ENCODE measurements around the gene RHOF.

RHOF gene

DNA sequence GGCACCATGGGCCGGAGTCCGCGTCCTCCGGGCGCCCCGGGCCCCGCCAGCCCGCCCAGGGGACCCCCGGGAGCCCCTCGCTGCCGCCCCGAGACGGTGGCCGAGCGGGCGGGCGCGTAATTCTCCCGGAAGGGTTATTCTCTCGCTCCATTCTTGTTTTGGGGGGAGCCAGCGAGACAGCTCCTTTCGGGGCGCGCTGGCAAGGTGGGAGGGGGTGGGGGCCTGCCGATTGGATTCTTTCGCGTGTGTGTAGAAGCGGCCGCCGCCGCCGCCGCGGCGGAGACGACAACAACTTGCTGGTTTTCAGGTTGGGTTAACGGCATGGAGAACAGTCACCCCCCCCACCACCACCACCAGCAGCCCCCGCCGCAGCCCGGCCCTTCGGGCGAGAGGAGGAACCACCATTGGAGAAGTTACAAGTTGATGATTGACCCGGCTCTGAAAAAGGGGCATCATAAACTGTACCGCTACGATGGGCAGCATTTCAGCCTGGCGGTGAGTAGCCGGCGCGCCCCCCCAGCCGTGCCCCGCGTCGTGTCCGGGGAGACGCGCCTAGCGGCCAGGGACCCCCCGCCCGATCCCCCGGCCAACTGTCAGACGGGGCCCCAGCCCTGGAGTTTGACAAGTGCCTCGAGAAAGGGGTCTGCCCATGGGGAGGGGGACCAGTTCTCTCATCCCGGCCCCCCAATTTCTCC lies 11.1 kb upstream of the RHOF start:
- peak; percentile 39 for DNase-seq (ENCODE audit: low spot score)

DNA sequence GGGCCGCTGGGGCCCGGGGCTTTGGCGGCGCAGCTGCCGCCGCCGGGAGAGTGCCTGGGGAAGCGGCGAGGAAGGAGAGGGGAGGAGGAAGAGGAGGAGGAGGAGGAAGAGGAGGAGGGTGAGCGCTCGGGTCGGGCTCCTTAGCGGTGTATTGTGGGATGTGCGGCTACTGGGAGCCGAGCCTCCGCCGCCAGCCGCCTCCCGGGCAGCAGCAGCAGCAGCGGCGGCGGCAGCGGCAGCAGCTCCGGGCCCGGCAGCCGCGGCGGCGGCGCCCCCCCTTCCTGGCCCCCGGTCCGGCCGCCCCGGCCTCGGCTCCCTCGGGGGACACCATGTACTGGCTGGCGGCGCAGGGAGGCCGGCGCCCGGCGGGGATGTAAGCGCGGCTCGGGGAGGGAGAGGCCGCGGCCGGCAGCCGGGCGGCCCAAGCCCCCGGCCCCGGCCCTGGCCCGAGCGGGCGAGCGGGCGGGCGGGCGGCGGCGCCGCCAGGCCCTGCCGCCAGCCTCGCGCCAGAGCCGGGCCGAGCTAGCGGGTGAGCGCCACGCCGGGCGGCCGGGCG lies 10.5 kb upstream of the RHOF start, which contains the start of gene SETD1B:
TSS of gene SETD1B (plus strand) at position 149 of the 556 bp plus-strand sequence. CDS start 729 bp downstream, outside the sequence.
- DNase-seq (ENCODE audit: low spot score), result peak; percentile 53

DNA sequence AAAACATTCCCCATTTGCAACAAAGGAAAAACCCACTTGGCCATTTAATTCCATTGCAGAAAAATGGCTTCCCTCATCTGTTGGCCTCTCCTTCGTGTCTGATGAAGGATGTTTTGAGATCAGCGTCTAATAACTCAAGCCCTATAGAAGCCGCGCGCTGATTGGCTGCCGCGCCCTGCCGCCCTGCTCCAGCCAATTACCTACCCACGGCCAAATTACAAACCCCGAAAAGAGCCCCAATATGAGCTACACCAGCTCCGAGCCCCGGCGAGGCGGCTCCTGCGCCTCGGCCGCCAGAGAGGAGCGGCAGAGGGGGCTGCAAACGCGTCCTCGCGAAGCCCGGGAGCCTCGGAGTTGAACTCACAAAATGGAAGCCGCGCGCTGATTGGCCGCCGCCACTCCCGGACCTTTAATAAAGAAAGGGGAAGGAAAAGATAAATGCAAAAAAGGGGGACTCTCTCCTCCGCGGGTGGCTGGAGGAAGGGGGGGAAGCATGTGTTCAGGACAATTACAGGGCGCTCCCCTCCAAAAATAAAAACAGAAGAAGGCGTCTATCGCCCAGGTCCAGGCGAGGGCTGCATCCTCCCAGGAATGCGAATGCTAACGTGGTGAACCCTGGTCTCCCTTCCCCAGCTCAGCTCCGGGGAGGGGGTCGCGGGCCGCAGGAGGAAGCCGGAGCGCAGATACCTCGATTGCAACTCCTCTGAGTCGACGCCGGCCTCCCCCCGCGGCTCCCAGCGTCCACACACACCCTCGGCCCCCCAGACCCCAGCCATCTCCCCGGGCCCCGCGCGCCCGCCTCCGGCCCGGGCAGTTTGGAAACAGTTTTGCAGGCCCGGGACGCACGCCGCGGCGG lies 9.6 kb upstream of the RHOF start:
- DNase-seq (ENCODE audit: low spot score), result peak; percentile 96

GRCh38 chr12:121802485-121802842 lies 9.0 kb upstream of the RHOF start:
- no peak for DNase-seq (ENCODE audit: low spot score)

DNA sequence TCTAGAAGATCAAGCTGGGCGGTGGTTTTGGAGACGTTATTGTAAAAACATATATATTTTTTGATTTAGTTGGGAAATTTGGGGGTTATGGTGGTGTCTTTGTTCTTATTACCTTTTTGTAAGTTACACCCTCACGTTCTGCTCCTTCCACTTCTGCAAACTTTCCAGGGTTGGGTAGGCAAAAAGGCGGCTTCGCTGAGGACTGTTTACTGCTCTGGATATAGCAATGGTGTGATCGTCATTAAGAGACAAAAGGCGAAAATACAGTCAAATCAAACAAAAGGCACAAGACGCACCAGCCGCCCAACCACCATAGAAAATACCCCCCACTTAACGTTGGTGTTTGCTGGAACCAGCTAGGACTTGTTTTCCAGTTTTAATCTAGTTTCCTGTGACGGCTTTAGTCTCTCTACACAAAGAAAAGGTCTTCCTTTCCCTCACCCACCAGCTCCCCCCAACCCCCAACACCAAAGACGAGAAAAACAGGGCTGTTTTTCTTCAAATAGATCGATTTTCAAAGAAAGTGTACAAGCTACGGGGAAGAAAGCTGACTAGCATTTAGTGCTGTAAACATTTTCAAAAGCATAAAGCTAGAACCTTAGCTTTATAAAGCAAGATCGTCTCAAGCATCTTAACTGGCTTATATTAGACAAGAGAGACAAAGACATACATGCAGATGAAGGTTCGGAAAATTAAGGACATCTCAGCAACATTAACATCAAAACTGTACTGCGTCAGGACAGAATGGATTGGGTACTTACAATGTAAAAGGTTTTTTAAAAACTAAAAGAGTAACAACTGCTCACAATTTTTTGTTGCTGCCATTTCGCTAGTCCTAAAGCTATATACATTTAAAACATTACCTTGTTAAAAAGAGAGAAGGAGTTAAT lies 8.4 kb upstream of the RHOF start:
- peak; percentile 32 for DNase-seq (ENCODE audit: low spot score)

DNA sequence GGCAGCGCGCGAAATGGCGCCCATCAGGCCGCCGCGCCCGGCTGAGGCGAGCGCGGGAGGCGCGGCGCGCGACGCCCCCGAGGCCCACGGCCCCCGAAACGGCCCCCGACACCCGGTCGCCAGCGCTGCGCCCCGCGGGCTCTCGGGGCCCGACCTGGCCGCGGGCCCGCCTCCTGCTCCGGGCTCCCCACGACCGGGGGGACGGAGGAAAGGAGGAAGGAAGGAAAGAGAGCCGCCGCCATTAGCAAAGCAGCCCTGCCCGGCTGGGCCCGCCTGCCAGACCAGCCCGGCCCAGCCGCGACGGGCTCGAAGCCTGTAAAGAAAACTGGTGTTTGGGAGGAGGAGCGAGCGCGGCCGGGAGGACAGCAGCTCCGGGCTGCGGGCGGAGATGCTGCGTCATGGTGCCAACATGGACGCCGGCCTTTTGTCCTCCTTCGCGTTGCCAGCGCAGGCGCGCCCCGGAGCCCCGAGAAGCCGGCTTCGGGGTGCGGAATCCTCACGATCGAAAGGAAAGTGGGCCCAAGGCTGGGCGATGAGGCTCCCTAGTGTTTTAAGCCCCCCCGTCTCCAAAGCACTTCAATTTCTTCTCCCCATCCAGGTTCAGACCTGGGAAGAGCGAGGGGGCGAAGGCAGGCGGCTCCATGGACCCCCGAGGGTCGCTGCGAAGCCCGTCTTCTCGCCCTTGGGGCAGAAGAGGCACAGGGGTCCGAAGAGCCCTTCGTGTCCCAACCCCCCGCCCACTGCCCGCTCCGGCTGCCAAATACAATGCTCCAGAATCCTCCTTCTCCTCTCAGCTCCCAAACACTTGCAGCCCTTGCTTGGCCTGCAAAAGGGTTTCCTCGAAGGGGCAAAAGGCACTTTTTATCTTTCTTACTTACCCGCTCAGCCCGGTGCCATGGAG lies 7.5 kb upstream of the RHOF start:
- DNase-seq (ENCODE audit: low spot score), result peak; percentile 52

DNA sequence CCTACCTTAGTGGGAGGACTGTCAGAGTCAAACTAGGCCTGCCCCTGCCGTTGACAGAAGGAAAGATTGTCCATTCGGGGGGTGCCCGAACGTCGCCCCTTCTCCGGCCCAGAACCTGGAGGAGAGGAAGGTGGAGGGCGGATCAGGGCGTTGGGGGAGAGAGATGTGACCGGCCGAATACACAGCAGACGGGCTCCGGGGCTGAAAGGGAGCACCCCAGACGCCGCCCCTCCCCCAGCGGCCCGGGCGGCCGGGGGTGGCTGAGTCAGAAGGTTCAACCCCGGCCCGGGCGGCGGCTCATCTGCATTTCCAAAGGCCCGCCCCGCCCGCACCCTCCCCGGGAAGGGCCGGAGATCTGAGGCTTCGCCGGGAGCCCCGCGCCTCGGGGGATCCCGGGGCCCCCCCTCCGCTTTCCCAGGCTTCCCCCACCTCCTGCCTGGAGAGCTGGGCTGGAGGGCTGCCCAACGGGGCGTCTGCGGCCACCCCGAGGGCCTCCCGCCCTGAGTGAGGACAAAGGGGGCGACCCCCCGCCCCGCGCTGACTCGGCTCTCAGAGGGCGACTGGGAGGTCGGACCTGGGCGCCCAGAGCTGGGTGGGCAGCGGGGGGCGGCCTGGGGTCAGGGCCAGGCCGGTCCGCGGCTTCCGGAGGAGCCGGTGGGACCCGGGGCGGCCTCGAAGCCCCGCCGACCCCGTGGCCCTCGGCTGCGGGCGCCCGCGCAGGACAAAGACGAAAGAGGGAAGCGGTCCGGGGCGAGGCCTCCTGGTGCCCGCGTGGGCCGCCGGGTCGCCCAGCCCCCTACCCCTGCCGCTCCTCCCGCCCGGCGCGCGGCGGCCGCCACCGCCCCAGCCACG lies 6.6 kb upstream of the RHOF start:
- DNase-seq (ENCODE audit: low spot score), result peak; percentile 69

- peak; percentile 56 for DNase-seq (ENCODE audit: low spot score)
These were observed 5.8 kb upstream of the RHOF start for GRCh38 chr12:121799156-121799841.

DNA sequence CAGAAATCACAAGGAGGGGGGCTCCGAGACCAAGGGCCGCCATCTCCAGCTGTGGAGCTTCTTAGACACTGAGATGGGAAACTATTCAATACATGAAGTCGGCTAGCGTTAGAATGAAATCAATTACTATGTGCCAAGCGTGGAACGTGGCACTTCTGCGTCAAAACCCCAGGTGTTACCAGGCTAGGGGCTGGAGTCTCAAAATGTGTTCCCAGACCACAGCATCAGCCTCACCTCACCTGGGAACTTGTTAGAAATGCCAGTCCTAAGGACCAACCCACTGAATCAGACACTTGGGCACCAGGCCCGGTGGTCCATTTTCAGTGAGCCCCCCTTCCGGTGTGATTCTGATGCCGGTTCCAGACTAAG lies 5.3 kb upstream of the RHOF start:
- DNase-seq (ENCODE audit: low spot score), result no peak

GRCh38 chr12:121797937-121798786 lies 4.7 kb upstream of the RHOF start:
- DNase-seq (ENCODE audit: low spot score), result no peak

GRCh38 chr12:121796855-121797751 lies 3.6 kb upstream of the RHOF start:
- no peak for DNase-seq (ENCODE audit: low spot score)

- DNase-seq (ENCODE audit: low spot score), result peak; percentile 84
These were observed 1.8 kb upstream of the RHOF start for GRCh38 chr12:121795034-121795968.

- peak; percentile 47 for DNase-seq (ENCODE audit: low spot score)
These were observed 1.1 kb upstream of the RHOF start for GRCh38 chr12:121794534-121795033.

- peak; percentile 88 for DNase-seq (ENCODE audit: low spot score)
These were observed 498 bp upstream of the RHOF start for GRCh38 chr12:121793838-121794533.

Measured in germinal center (tissue), 1 donor.